HG03060 (cell line): ENCODE data around the gene PEPD.

Experiments
- ATAC-seq: cut with Tn5 transposase; IDR thresholded peaks from one replicate; pipeline ENCODE4 v1.9.1; 2021; ENCODE audit warnings: low read depth, moderate number of reproducible peaks; ENCODE audit not compliant: unreplicated experiment

PEPD gene

DNA sequence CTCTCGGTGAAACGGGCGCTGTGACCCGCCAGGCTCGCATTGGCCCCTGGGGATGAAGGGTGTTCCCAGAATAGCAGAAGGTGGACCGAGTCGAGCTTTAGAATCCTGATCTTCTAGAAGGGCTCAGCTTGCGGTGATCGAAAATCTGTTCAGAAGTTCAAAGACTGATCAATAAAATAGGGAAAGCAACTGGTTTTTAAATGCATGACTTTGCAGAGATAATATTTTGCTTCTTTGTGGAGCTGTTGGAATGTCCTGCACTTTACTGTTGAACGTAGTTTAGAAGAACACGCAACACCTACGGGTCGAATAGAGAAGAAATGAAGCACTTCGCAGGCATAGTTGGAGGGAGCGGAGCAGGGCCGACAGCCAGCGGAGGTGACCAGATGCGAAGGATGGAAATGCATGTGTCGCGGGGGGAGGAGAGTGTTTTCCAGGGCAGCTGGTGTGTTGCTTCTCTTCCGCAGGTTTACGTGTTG lies 147.3 kb downstream of the PEPD start:
- ATAC-seq: peak; percentile 25

DNA sequence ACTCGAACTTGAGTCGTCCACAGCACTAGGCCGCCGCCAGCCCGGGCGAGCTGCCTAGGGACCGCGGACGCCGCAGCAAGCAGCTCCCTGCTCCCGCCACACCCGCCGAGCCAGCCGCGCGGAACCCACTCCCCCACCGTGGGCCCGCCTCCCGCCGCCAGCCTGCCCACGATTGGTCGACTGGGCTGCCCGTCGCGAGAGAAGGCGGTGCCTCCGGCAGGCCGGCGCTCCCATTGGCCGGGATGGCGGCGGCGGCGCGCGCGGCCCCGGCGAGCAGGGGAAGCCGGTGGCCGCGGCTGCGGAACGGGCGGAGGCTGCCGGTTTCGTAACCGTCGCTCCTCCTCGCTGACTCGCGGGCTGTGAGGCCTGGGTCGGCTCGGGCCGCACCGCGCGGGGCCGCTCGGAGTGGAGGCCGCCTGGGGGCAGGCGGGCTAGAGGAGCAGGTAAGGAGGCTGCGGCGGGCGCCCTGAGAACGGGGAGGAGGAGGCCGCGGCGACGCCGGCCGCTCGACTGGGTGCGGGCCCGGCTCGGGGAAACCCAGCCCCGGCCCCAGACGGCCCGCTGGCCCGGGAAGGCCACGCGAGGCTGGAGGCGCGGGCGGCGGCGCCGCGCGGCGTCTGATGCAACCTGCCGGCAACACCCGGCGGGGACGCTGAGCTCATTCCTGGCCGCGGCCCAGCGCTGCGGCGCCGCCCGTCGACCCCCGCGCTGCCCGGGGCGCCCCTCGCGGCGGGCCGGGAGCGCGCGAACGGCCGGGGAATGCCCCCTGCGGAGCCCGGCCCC lies 147.9 kb downstream of the PEPD start, which contains the start of gene CEBPG:
Gene CEBPG, plus strand, starts transcription at position 257 of the 783 bp plus-strand sequence. CDS start 5,531 bp downstream, outside the sequence.
- ATAC-seq: peak; percentile 55

DNA sequence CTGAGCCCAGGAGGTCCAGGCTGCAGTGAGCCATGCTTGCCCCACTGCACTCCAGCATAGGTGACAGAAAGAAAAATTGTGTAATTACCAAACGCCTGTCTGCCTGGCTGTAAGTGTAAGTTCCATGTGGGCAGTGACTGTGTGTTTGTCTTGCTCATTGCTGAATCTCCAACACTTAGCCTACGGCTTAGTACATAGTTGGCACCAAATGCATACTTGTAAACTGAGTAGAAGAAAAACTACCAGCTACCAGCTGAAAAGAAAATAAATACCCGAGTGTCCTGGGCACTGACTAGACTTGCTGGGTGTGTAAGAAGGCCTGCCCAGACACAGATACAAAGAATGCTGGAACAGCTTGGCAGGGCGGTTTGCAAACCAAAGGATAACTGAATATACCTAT lies 150.8 kb downstream of the PEPD start:
- no peak for ATAC-seq

GRCh38 chr19:33368074-33368864 lies 153.3 kb downstream of the PEPD start:
- no peak for ATAC-seq

DNA sequence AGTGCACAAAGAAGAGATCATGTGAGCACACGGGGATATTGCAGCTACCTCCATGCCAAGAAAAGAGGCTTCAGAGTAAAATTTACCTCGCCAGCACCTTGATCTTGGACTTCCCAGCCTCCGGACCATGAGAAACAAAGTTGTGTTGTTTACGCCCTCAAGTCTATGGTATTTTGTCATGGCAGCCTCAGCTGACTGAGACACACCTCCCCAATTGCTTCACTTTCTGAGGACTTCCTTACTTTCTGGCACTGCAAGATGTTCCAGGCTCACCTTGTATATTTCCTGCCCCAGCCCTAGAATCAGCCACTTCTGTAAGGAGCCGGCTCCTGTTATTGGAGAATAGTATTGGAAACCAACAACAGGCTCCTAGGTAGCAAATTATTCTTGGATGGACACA lies 154.7 kb downstream of the PEPD start:
- ATAC-seq: no peak

DNA sequence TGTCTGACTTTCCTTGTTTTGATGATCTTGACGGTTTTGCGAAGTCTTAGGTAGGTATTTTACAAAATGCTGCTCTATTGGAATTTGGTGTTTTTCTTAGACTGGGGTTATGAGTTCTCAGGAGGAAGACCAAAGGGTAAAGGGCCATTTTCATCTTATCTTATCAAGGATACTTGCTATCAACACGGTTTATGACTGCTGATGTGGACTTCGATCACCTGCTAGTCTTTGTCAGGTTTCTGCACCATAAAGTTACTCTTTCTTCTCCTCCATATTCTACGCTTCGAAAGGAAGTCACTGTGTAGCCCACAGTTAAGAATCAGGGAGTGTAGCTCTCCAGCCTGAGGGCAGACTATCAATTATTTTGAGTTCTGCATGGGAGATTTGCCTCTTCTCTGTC lies 155.5 kb downstream of the PEPD start:
- no peak for ATAC-seq

GRCh38 chr19:33365691-33366090 lies 155.9 kb downstream of the PEPD start:
- no peak for ATAC-seq

GRCh38 chr19:33363476-33363875 lies 158.1 kb downstream of the PEPD start:
- no peak for ATAC-seq

- no peak for ATAC-seq
These were observed 158.9 kb downstream of the PEPD start for GRCh38 chr19:33362508-33363228.

GRCh38 chr19:33359581-33359980 lies 162.0 kb downstream of the PEPD start:
- ATAC-seq: no peak

DNA sequence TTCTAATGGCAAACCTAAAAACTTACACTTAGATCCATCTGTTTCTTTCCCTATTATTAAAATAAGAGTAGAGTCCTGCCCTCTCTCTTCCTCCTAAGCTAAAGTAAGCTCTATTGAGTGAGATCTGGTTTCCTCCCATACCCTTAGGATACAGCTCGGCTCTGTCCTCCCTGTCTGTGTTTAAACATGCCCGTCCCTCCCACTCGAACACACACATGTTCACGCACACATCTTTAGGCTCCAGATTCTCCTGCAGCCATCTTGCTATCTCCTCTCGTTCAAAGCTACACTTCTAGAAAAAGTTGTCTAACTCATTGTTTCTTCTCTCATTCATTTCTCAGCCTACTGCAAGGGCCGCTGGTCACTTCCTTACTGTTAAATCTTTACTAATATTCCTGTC lies 163.2 kb downstream of the PEPD start:
- no peak for ATAC-seq

GRCh38 chr19:33357556-33357955 lies 164.0 kb downstream of the PEPD start:
- ATAC-seq: no peak

GRCh38 chr19:33355535-33355934 lies 166.1 kb downstream of the PEPD start:
- ATAC-seq: no peak

DNA sequence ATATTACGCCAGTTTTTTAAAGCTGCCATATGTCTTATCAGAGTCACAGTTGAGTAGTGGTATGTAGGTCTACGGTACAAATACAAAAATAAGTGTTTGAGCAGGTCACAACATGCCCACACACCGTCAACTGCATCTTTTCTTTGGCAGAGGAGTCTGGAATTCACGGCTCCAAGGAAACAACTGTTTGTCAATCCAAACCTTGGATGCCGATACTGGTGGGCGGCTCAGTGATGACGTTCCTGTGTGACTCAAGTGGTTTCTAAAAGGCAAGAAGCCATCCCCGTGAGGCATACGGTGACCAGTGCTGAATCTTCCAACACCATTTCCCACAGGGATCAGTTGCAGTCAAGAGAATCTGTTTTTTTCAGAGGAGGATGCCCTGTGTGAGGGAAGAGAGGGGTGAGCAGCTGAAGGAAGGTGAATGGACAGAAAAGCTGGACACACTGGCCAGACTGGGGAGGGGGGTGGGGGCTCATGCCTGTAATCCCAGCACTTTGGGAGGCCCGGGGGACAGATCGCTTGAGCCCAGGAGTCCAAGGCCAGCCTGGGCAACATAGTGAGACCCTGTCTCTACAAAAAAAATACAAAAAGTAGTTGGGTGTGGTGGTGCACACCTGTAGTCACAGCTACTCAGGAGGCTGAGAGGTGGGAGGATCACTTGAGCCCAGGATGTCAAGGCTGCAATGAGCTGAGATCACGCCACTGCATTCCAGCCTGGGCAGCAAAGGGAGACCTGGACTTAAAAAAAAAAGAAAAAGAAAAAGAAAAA lies 170.9 kb downstream of the PEPD start:
- no peak for ATAC-seq

GRCh38 chr19:33349319-33350289 lies 172.0 kb downstream of the PEPD start:
- ATAC-seq: no peak

DNA sequence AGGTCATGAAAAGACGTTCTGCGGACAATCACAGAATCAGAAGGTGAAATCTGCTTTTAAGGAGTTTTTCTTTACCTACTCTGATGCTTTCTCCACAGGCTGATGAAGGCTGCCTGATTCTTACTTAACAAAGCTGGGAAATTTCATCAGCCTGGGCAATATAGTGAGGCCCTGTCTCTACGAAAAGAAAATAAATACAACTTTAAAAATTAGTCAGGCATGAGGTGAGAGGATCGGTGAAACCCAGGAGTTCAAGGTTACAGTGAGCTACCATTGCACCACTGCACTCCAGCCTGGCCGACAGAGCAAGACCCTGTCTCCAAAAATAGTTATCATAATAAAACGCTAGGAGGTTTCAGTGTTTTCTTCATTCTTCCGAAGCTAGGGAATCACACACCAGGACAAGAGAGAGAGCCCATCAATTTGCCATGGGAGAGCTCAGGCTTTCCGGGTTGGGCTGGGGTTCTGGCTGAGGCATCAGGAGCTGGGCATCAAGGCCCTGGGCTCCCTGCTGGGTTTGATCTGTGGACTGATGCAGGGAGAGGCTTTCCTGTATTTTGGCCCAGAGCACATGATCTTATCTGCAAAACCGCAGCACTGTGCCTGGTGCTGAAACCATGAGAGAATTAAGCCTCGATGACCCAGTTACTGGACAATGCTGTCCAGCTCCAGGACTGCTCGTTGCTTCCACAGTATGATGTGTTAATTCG lies 173.1 kb downstream of the PEPD start:
- ATAC-seq: no peak

DNA sequence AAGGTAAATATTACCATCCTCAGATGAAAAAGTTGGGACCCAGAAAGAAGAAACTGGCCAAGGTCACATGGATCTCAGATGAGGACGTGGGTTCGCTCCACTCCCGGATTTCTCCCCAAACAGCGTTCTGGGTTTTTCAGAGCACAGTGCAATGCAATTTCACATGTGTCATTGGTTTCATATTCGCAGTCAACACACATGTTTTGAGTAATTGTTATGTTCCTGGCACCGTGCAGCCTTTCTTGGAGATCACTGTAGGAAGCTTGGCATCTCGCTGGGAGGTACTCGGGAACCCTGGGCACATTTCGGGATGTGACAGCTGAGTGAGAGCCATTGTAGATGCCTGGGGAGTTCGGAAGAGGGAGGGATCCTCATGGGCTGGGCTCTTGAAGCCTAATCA lies 174.3 kb downstream of the PEPD start:
- ATAC-seq: no peak

DNA sequence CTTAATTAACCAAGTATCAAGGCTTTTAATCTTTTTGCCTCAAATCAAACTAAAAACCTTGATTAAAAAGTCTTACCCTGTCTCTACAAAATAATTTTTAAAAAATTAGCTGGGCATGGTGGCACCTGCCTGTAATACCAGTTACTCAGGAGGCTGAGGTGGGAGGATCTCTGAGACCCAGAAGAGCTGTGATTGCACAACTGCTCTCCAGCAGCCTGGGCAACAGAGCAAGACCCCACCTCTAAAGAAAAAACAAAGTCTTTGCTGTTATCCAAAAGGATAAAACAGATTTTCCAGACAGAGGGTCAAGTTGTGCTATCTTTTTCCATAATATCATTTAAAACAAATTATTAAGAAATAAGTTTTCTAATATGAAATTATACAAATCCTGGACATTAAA lies 174.9 kb downstream of the PEPD start:
- no peak for ATAC-seq
